H9 (cell line): Measurements from ENCODE around the gene ZMYM2. TPM values are rescaled to one million over a fixed set of nuclear protein-coding genes. Genes with fewer than 3 reads are reported as not detected.

Experiments
- DNase-seq: peaks from one replicate; pipeline ENCODE4 v3.0.0-alpha.2; 2017
- H2AFZ ChIP-seq: one replicate; pipeline ENCODE4 v1.6.1; 2013; ENCODE audit warnings: mild to moderate bottlenecking, low read length, control low read depth, moderate library complexity
- H2AK5ac ChIP-seq: 2 replicates; pipeline ENCODE4 v1.6.1; 2013; ENCODE audit warnings: low read length, control low read depth, mixed read lengths; ENCODE audit not compliant: insufficient read length
- H2BK120ac ChIP-seq: one replicate; pipeline ENCODE4 v1.6.1; 2013; ENCODE audit warnings: low read depth, mild to moderate bottlenecking, low read length, control low read depth, inconsistent platforms; ENCODE audit not compliant: poor library complexity, severe bottlenecking
- H2BK12ac ChIP-seq: 2 replicates; pipeline ENCODE4 v1.6.1; 2013; ENCODE audit warnings: low read length, control low read depth, mixed read lengths, low read depth; ENCODE audit not compliant: insufficient read length
- H2BK15ac ChIP-seq: 2 replicates; pipeline ENCODE4 v1.6.1; 2013; ENCODE audit warnings: low read depth, low read length, control low read depth
- H2BK20ac ChIP-seq: one replicate; pipeline ENCODE4 v1.6.1; 2013; ENCODE audit warnings: low read depth, mild to moderate bottlenecking, low read length, control low read depth, inconsistent platforms; ENCODE audit not compliant: poor library complexity, severe bottlenecking
- H2BK5ac ChIP-seq: 2 replicates; pipeline ENCODE4 v1.6.1; 2013; ENCODE audit warnings: low read length, control low read depth, mixed read lengths; ENCODE audit not compliant: insufficient read length
- H3K14ac ChIP-seq: 2 replicates; pipeline ENCODE4 v1.6.1; 2013; ENCODE audit warnings: low read length, control low read depth; ENCODE audit not compliant: insufficient read depth
- H3K18ac ChIP-seq: 2 replicates; pipeline ENCODE4 v1.6.1; 2013; ENCODE audit warnings: low read depth, mild to moderate bottlenecking, mixed read lengths, low read length, control low read depth; ENCODE audit not compliant: insufficient read length
- H3K23ac ChIP-seq: 2 replicates; pipeline ENCODE4 v1.6.1; 2013; ENCODE audit warnings: low read length, control low read depth, mixed read lengths, low read depth; ENCODE audit not compliant: insufficient read length
- H3K23me2 ChIP-seq: 2 replicates; pipeline ENCODE4 v1.6.1; 2013; ENCODE audit warnings: low read depth, mild to moderate bottlenecking, mixed read lengths, low read length, control low read depth; ENCODE audit not compliant: insufficient read length, poor library complexity, severe bottlenecking
- H3K27ac ChIP-seq: 2 replicates; pipeline ENCODE4 v1.5.1; 2013; ENCODE audit warnings: low read length, control low read depth, mixed read lengths, low read depth; ENCODE audit not compliant: insufficient read length
- H3K27me3 ChIP-seq: 2 replicates; pipeline ENCODE4 v1.6.1; 2013; ENCODE audit warnings: low read length, control low read depth, inconsistent platforms; ENCODE audit not compliant: insufficient read depth
- H3K4ac ChIP-seq: 2 replicates; pipeline ENCODE4 v1.6.1; 2013; ENCODE audit warnings: low read depth, mild to moderate bottlenecking, control low read depth, inconsistent platforms, low read length, moderate library complexity
- H3K4me1 ChIP-seq: 2 replicates; pipeline ENCODE4 v1.6.1; 2013; ENCODE audit warnings: low read length, control low read depth, inconsistent platforms; ENCODE audit not compliant: insufficient read depth
- H3K4me2 ChIP-seq: 2 replicates; pipeline ENCODE4 v1.6.1; 2013; ENCODE audit warnings: low read length, control low read depth, mixed read lengths; ENCODE audit not compliant: insufficient read length, insufficient read depth
- H3K56ac ChIP-seq: 2 replicates; pipeline ENCODE4 v1.6.1; 2013; ENCODE audit warnings: low read depth, mild to moderate bottlenecking, mixed read lengths, low read length, control low read depth; ENCODE audit not compliant: insufficient read length
- H3K79me1 ChIP-seq: 2 replicates; pipeline ENCODE4 v1.6.1; 2013; ENCODE audit warnings: low read depth, mild to moderate bottlenecking, moderate library complexity, low read length, control low read depth, inconsistent platforms; ENCODE audit not compliant: insufficient read depth, poor library complexity, severe bottlenecking
- H3K79me2 ChIP-seq: 2 replicates; pipeline ENCODE4 v1.6.1; 2013; ENCODE audit warnings: low read length, control low read depth, inconsistent platforms; ENCODE audit not compliant: insufficient read depth
- H3K9ac ChIP-seq: 2 replicates; pipeline ENCODE4 v1.6.1; 2013; ENCODE audit warnings: low read length, control low read depth, mixed read lengths; ENCODE audit not compliant: insufficient read length; ENCODE audit errors: extremely low read depth
- H3K9me3 ChIP-seq: one replicate; pipeline ENCODE4 v1.6.1; 2013; ENCODE audit warnings: low read depth, low read length, inconsistent platforms; ENCODE audit not compliant: control insufficient read depth
- H3T11ph ChIP-seq: one replicate; pipeline ENCODE4 v1.6.1; 2013; ENCODE audit warnings: mild to moderate bottlenecking, low read length, control low read depth, inconsistent platforms
- H4K20me1 ChIP-seq: one replicate; pipeline ENCODE4 v1.6.1; 2013; ENCODE audit not compliant: control insufficient read depth, insufficient read length, insufficient read depth
- H4K5ac ChIP-seq: 2 replicates; pipeline ENCODE4 v1.6.1; 2013; ENCODE audit warnings: low read depth, mild to moderate bottlenecking, mixed read lengths, low read length, control low read depth; ENCODE audit not compliant: insufficient read length
- H4K8ac ChIP-seq: replicated peaks from 2 replicates; pipeline ENCODE4 v1.6.1; 2013; ENCODE audit warnings: low read length, control low read depth, mixed read lengths, low read depth; ENCODE audit not compliant: insufficient read length
- H4K91ac ChIP-seq: 2 replicates; pipeline ENCODE4 v1.6.1; 2013; ENCODE audit warnings: low read depth, mild to moderate bottlenecking, moderate library complexity, mixed read lengths, low read length, control low read depth; ENCODE audit not compliant: insufficient read length
- H3K27ac Mint-ChIP-seq, 3 experiments: 2 replicates in 2 of 3; 3 replicates in 1 of 3; pipeline ENCODE4 v1.8.0; 2020 to 2021; ENCODE audit warnings: mixed read lengths in 3 of 3, mild to moderate bottlenecking in 1 of 3, moderate library complexity in 1 of 3
- H3K27me3 Mint-ChIP-seq: 2 replicates; pipeline ENCODE4 v1.8.0; 2021; ENCODE audit warnings: low read depth, mild to moderate bottlenecking, moderate library complexity, mixed read lengths
- H3K36me3 Mint-ChIP-seq, 3 experiments: 2 replicates in 2 of 3; 3 replicates in 1 of 3; pipeline ENCODE4 v1.8.0; 2020 to 2021; ENCODE audit warnings: low read depth in 3 of 3, mixed read lengths in 3 of 3; ENCODE audit not compliant: insufficient read depth in 1 of 3
- H3K4me1 Mint-ChIP-seq, 2 experiments: 2 replicates each; pipeline ENCODE4 v1.8.0; 2020; ENCODE audit warnings: mixed read lengths in 2 of 2
- H3K4me3 Mint-ChIP-seq, 2 experiments: 2 replicates in 1 of 2; 3 replicates in 1 of 2; pipeline ENCODE4 v1.8.0; 2020 to 2021; ENCODE audit warnings: mild to moderate bottlenecking in 2 of 2, mixed read lengths in 2 of 2, moderate library complexity in 1 of 2
- H3K9me3 Mint-ChIP-seq, 2 experiments: 2 replicates in 1 of 2; 3 replicates in 1 of 2; pipeline ENCODE4 v1.8.0; 2020; ENCODE audit warnings: mild to moderate bottlenecking in 2 of 2, mixed read lengths in 2 of 2, moderate library complexity in 1 of 2
- WGBS: extraction: QIAGEN DNeasy Blood & Tissue Kit; methylation state at CpG from one replicate; pipeline ENCODE4 v1.1.7; 2013; ENCODE audit warnings: missing lambda C conversion rate, low lambda C conversion rate, mixed read lengths; ENCODE audit not compliant: insufficient read length; ENCODE audit errors: extremely low coverage; 5-methylcytosine and 5-hydroxymethylcytosine counted together
- total RNA-seq: library from RNA; stranded (reverse); gene quantifications from 2 replicates; pipeline ENCODE4 v1.2.1, GENCODE V29; 2021
- TF ChIP-seq, protein P1 (sequence below): fragments of 200-600 bp; sonication (generic); conservative IDR thresholded peaks from 3 replicates; pipeline ENCODE4 v1.8.0; 2021; ENCODE audit warnings: antibody characterized with exemption, mild to moderate bottlenecking

The ZMYM2 gene
- total RNA-seq, 1 experiment from 2014 or later, result 173 TPM

DNA sequence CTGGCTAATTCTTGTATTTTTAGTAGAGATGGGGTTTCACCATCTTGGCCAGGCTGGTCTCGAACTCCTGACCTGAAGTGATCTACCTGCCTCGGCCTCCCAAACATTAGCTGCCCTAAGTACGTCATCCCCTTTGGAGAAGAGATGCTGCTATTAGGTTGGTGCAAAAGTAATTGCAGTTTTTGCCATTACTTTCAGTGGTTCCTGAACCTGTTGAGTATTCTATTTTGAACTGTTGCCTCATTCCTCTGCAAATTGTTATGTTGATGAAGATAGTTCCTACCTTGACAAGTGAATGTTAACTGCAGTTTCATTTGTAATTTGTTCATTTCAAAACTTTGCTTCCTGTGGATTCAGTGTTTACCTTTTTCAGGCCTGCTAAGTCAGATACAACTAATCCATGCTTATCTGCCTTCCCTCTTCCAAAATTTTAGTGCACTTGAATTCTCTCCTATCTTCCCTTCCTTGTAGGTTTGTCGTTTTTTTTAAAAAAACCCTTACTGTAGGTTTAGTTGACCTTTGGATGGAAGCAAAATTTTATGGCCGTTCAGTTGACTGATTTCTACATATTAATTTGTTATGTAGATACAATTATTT lies 24.0 kb downstream of the ZMYM2 start:
- no peaks in the 10 kb centered on the region for H4K20me1 ChIP-seq
- no peak overlapping the region for H3K4me3 Mint-ChIP-seq
- no peaks in the 10 kb centered on the region for H3K27me3 ChIP-seq
- no peak overlapping the region for H3K18ac ChIP-seq
- H3K27ac Mint-ChIP-seq, result peak overlapping the region in 2 of 3 experiments; percentile 37 to 56; a peak in 2 of 7 replicates
- H2AK5ac ChIP-seq, result no peak overlapping the region
- H3K27me3 Mint-ChIP-seq, result no peaks in the 10 kb centered on the region
- H4K91ac ChIP-seq, result no peak overlapping the region
- no peaks in the 10 kb centered on the region for H3K9me3 ChIP-seq
- H4K5ac ChIP-seq, result no peak overlapping the region
- H3T11ph ChIP-seq, result no peak overlapping the region
- no peak overlapping the region for H4K8ac ChIP-seq
- H3K23me2 ChIP-seq, result no peaks in the 10 kb centered on the region
- H2BK5ac ChIP-seq, result no peak overlapping the region
- TF ChIP-seq, protein P1, sequence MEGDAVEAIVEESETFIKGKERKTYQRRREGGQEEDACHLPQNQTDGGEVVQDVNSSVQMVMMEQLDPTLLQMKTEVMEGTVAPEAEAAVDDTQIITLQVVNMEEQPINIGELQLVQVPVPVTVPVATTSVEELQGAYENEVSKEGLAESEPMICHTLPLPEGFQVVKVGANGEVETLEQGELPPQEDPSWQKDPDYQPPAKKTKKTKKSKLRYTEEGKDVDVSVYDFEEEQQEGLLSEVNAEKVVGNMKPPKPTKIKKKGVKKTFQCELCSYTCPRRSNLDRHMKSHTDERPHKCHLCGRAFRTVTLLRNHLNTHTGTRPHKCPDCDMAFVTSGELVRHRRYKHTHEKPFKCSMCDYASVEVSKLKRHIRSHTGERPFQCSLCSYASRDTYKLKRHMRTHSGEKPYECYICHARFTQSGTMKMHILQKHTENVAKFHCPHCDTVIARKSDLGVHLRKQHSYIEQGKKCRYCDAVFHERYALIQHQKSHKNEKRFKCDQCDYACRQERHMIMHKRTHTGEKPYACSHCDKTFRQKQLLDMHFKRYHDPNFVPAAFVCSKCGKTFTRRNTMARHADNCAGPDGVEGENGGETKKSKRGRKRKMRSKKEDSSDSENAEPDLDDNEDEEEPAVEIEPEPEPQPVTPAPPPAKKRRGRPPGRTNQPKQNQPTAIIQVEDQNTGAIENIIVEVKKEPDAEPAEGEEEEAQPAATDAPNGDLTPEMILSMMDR, result no peak
- DNase-seq, result no peak
- H3K4me1 ChIP-seq, result peaks cover 6% of the 10 kb centered on the region; the same call in 1 of the 2 replicates
- H3K4me1 Mint-ChIP-seq, result peaks cover 40 to 50% of the 10 kb centered on the region in 2 experiments
- H3K79me2 ChIP-seq, result peaks cover 27% of the 10 kb centered on the region
- H2BK12ac ChIP-seq, result no peak overlapping the region
- no peak overlapping the region for H3K14ac ChIP-seq
- H2BK15ac ChIP-seq, result no peak overlapping the region
- no peak overlapping the region for H2AFZ ChIP-seq
- no peak overlapping the region for H3K56ac ChIP-seq
- no CpG with 5 or more reads among the region's 5 CpGs for WGBS
- peaks cover 8% of the 10 kb centered on the region for H3K79me1 ChIP-seq
- H2BK120ac ChIP-seq, result no peak overlapping the region
- no peak overlapping the region for H3K4ac ChIP-seq
- H3K9me3 Mint-ChIP-seq, result 0 out of 5 replicates have a peak, but pooled peaks cover 0 to 1% of the 10 kb centered on the region in 2 experiments
- no peak overlapping the region for H3K27ac ChIP-seq
- H3K4me2 ChIP-seq, result no peak overlapping the region
- no peak overlapping the region for H2BK20ac ChIP-seq
- H3K9ac ChIP-seq, result no peak overlapping the region
- H3K23ac ChIP-seq, result no peak overlapping the region
- peaks cover 18 to 40% (median 38%) of the 10 kb centered on the region in 3 experiments for H3K36me3 Mint-ChIP-seq
